SU-DHL-6 (cell line): ENCODE data around the gene UVSSA.

ENCODE experiments used
- H2AFZ ChIP-seq: fragments of 200-600 bp; sonication (generic); 2 replicates; pipeline ENCODE4 v1.6.1; 2014; ENCODE audit warnings: low read depth, mild to moderate bottlenecking, moderate library complexity, mixed read lengths, antibody characterized with exemption, low read length; ENCODE audit not compliant: severe bottlenecking
- H3F3A ChIP-seq: fragments of 200-600 bp; shearing (Covaris generic); 2 replicates; pipeline ENCODE4 v1.6.0; 2016; ENCODE audit warnings: antibody characterized with exemption, mild to moderate bottlenecking; ENCODE audit not compliant: insufficient read depth
- H3K27ac ChIP-seq: fragments of 200-600 bp; sonication (generic); 2 replicates; pipeline ENCODE4 v1.5.1; 2016; ENCODE audit warnings: low read depth, mild to moderate bottlenecking, low read length, moderate library complexity, mixed read lengths
- H3K27me3 ChIP-seq: fragments of 200-600 bp; sonication (generic), shearing (Covaris generic); 2 replicates; pipeline ENCODE4 v1.6.0; 2014; ENCODE audit warnings: mild to moderate bottlenecking, low read length
- H3K36me3 ChIP-seq: fragments of 200-600 bp; sonication (generic); 2 replicates; pipeline ENCODE4 v1.6.1; 2014; ENCODE audit warnings: mild to moderate bottlenecking, low read length, mixed read lengths
- H3K4me2 ChIP-seq: fragments of 300-600, 200-600 bp; shearing (Covaris generic), sonication (generic); 2 replicates; pipeline ENCODE4 v1.6.0; 2014; ENCODE audit warnings: low read length, low read depth, mild to moderate bottlenecking; ENCODE audit not compliant: poor library complexity, severe bottlenecking
- H3K4me3 ChIP-seq: fragments of 200-600 bp; sonication (generic); 2 replicates; pipeline ENCODE4 v1.5.1; 2014; ENCODE audit warnings: antibody characterized with exemption, low read length, mild to moderate bottlenecking, mixed read lengths; ENCODE audit not compliant: insufficient read depth, poor library complexity, severe bottlenecking
- H3K79me2 ChIP-seq: fragments of 200-600 bp; sonication (generic); 2 replicates; pipeline ENCODE4 v1.6.1; 2014; ENCODE audit warnings: mild to moderate bottlenecking, low read length, moderate library complexity; ENCODE audit not compliant: insufficient read depth
- H3K9ac ChIP-seq: fragments of 200-600 bp; sonication (generic); 2 replicates; pipeline ENCODE4 v1.7.0; 2014; ENCODE audit warnings: mild to moderate bottlenecking, low read length
- H3K9me2 ChIP-seq: fragments of 200-600 bp; sonication (generic); replicated peaks from 2 replicates; pipeline ENCODE4 v1.6.1; 2014; ENCODE audit warnings: low read length; ENCODE audit not compliant: insufficient read depth
- H3K9me3 ChIP-seq: fragments of 200-600 bp; sonication (generic); 2 replicates; pipeline ENCODE4 v1.6.1; 2014; ENCODE audit warnings: low read length, mixed read lengths; ENCODE audit not compliant: insufficient read depth
- H4K20me1 ChIP-seq: fragments of 200-600 bp; sonication (generic); 2 replicates; pipeline ENCODE4 v1.6.1; 2014; ENCODE audit warnings: low read depth, mild to moderate bottlenecking, antibody characterized with exemption, low read length, moderate library complexity, mixed read lengths
- EZH2phosphoT487 ChIP-seq: fragments of 200-600 bp; sonication (generic), shearing (Covaris generic); conservative IDR thresholded peaks from 2 replicates; pipeline ENCODE4 v1.6.1; 2018; ENCODE audit warnings: mild to moderate bottlenecking, antibody characterized with exemption, low read length, moderate library complexity, mixed read lengths
- TF ChIP-seq, protein P1 (sequence below): fragments of 200-600 bp; sonication (generic); IDR thresholded peaks from one replicate; pipeline ENCODE4 v1.5.1; 2017; ENCODE audit warnings: antibody characterized with exemption, mild to moderate bottlenecking, low read length, moderate library complexity; ENCODE audit not compliant: insufficient read depth, poor library complexity, severe bottlenecking

Gene UVSSA

DNA sequence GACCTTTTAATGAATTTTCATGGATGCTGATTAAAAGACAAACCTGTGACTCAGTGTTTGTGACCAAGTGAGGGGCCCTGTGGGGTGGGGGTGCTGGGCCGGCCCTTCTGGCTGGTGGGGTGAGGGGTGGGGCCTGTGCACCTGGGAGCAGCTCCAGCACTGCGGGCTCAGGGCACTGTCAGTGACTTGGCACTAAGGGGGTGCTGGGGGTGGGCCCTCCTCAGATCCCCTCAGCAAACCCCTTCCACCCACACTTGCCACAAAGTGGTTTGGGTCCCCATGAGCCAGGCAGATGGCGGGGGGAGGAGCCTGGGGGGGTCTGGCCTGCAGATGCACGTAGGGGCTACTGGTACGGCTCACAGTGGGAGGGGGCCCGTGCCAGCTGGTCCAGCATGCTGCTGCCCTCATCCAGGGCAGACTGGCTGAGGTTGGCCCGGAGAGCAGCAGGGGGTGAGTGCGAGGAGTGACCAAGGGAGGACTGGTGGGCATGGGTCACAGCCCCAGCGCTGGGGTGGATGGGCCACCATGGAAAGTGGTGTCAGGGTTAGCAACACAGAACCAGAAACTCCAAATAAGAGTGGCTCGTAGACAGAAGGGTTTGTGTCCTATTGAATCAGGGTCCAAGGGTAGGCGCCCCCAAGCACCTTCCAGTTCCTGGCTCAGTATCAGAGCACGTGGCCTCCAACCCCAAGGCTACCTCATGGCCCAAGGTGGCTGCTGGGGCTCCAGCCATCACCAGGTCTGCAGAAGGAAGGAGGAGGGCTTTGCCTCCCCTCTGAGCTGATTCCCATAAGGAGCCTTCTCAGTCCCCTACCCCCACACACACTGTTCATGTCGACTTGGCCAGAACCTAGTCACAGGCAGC, 49.2 kb downstream of the UVSSA start:
- H3K36me3 ChIP-seq = 0 out of 2 replicates have a peak, but pooled peaks cover 2% of the 10 kb centered on the region
- no peaks in the 10 kb centered on the region for H3K9me2 ChIP-seq
- no peak overlapping the region for H3K27ac ChIP-seq
- no peaks in the 10 kb centered on the region for H3F3A ChIP-seq
- no peaks in the 10 kb centered on the region for H3K79me2 ChIP-seq
- H3K4me2 ChIP-seq = no peak overlapping the region
- H3K9me3 ChIP-seq = peaks cover 25% of the 10 kb centered on the region; the same call in 1 of the 2 replicates
- TF ChIP-seq, protein P1, sequence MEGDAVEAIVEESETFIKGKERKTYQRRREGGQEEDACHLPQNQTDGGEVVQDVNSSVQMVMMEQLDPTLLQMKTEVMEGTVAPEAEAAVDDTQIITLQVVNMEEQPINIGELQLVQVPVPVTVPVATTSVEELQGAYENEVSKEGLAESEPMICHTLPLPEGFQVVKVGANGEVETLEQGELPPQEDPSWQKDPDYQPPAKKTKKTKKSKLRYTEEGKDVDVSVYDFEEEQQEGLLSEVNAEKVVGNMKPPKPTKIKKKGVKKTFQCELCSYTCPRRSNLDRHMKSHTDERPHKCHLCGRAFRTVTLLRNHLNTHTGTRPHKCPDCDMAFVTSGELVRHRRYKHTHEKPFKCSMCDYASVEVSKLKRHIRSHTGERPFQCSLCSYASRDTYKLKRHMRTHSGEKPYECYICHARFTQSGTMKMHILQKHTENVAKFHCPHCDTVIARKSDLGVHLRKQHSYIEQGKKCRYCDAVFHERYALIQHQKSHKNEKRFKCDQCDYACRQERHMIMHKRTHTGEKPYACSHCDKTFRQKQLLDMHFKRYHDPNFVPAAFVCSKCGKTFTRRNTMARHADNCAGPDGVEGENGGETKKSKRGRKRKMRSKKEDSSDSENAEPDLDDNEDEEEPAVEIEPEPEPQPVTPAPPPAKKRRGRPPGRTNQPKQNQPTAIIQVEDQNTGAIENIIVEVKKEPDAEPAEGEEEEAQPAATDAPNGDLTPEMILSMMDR = no peak
- no peak for TF ChIP-seq EZH2phosphoT487
- no peak overlapping the region for H3K4me3 ChIP-seq
- H3K27me3 ChIP-seq = no peaks in the 10 kb centered on the region
- no peak overlapping the region for H3K9ac ChIP-seq
- no peak overlapping the region for H2AFZ ChIP-seq
- H4K20me1 ChIP-seq = no peaks in the 10 kb centered on the region

DNA sequence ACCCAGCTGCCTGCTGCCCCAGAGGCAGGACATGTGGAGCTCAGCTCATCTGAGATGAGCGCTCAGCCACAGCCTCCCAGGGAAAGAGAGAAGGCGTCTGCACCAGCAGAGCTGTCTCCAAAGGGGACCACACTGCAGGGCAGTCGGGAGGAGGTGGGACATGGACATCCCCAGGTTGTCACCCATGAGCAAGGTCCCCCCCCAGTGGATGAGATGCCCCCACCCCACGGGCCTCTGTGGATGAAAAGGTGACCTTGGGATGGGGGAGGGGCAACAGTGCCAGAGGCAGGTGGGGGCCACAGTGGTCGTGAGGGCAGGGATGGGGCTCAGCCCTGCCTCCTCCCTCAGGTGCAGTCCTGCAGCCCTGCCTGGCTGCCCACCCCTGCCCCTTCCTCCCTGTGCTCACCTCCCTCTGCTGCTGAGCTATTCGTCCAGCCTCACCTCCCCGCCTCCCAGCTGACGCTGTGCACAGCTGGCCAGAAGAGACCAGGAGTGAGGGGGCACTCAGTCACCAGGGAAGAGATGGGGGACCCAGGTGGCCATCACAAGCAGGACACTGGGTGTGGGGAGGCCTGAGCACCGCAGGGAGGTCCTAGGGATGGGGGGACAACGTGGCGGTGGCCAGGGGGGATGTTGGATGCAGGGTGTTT, 49.9 kb downstream of the UVSSA start:
- Histone ChIP-seq H3K79me2 (no peaks in the 10 kb centered on the region), H3K36me3 (no peaks in the 10 kb centered on the region), H2AFZ (no peak overlapping the region), H3K4me3 (no peak overlapping the region), H4K20me1 (no peaks in the 10 kb centered on the region), H3K27me3 (no peaks in the 10 kb centered on the region), H3K27ac (no peak overlapping the region), H3K4me2 (no peak overlapping the region), H3K9ac (no peak overlapping the region), H3K9me2 (no peaks in the 10 kb centered on the region), H3K9me3 (peaks cover 25% of the 10 kb centered on the region; the same call in 1 of the 2 replicates), H3F3A (no peaks in the 10 kb centered on the region)
- TF ChIP-seq, protein P1 = no peak
- no peak for TF ChIP-seq EZH2phosphoT487

DNA sequence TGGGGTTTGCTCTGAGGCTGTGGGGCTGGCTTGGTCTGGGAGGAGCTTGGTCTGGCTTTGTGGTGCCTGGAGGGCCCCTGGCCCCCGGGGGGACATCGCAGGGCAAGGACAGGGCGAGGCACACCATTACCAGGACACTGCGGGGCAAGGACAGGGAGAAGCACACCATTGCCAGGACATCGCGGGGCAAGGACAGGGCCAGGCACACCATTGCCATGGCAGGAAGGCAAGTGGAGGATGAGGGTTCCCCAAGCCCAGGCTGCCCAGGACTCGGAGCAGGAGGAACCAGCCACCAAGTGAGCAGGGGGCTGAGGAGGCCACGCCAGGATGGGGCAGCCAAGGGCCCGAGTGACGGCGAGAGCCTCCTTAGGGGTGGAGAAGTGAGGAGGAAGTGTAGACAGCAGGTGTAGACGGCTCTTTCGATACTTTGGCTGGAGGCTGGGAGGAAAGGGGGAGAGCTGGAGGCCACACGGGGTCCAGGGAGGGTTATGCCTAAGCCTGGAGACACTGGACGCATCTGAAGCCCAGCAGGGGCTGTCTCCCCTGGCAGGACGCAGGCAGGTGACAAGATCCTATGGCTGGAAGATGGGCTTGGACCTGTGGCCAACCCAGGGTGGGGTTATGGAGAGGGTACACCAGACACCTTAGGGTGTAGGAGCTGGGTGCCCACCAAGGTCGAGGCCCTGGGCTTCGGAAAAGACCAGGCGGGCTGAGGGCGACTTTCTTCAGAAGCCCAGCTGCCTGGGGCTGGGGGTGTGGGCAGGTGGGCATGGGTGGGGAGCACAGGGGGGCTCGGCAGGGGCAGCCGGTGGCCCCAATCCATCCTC, 51.9 kb downstream of the UVSSA start:
- Histone ChIP-seq H3K27ac (no peak overlapping the region), H3K79me2 (no peaks in the 10 kb centered on the region), H3K4me2 (no peak overlapping the region), H3K4me3 (no peak overlapping the region), H3K9ac (no peak overlapping the region), H3F3A (no peaks in the 10 kb centered on the region), H3K36me3 (no peaks in the 10 kb centered on the region), H2AFZ (no peak overlapping the region), H4K20me1 (no peaks in the 10 kb centered on the region), H3K27me3 (no peaks in the 10 kb centered on the region), H3K9me2 (no peaks in the 10 kb centered on the region), H3K9me3 (peaks cover 25% of the 10 kb centered on the region; the same call in 1 of the 2 replicates)
- TF ChIP-seq, protein P1 = no peak
- no peak for TF ChIP-seq EZH2phosphoT487
